NCI-H2171 (cell line): ENCODE measurements around the gene NOXA1.

ENCODE experiments used
- DNase-seq: peaks from one replicate; lab custom pipeline; 2025; lab: John Stamatoyannopoulos, UW

NOXA1 gene

DNA sequence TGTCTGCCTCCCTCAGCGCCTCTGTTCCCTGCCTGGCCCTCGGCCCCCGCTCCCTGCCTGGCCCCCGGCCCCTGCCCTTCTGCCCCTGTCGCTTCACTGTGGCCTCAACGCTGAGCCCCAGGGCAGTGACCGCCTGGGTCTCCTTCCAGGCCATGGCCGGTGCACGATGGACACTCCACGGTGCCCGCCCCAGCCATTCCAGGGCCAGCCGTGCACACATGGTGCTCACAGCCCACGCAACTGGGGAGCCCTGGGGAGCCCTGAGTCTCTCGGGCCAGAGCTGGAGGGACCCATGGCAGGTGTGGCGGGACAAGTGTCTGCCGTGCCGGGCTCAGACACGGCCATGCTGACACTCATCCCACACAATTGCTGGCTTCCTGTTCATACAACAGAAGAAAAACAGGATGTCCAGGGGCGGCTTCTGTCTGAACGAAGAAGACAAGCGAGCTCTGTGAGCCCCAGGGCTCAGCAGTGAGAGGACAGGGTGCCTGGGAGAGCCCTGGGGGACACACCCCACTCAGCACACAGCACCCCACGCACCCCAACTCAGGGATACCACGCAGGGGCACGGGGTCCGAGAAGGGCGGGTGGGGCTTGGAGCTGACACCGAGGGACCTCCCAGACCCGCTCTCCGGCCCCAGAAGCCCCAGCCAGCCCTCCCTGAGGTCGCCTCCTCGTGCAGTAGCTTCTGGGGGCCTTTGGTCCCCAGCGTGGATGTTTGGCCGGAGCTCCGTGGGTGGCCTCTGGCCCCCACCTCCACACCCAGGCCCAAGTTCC, 35.9 kb upstream of the NOXA1 start:
- no peak for DNase-seq

DNA sequence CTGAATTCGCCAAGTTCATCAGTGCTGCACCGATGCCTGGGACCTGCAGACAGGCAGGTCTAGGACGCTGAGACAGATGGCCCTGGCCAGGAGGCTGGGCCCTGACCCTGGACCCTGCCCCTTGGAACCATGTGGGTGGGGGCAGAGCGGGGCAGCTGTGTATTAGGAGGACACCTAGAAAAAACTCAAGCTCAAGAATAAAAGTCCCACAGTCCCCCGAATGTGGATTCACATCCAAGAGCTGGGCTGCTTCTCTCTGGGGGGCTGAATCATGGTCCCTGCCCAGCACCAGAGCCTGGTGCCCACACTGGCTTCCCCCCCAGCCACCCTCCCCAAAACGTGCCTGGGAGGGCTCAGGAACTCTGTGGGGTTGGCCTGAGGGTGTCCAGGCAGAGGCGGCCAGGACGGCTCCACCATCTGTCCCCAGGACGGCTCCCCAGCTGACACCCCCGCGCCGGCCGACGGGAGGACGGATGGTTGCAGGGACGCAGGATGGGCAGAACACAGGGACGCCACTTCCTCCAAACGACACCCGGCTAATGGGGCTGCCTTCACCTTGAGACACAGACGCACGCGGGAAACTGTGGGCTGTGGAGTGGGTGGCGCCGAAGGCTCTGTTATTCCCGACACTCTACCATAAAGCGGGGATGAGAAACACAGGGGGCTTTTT, 35.2 kb upstream of the NOXA1 start:
- no peak for DNase-seq

DNA sequence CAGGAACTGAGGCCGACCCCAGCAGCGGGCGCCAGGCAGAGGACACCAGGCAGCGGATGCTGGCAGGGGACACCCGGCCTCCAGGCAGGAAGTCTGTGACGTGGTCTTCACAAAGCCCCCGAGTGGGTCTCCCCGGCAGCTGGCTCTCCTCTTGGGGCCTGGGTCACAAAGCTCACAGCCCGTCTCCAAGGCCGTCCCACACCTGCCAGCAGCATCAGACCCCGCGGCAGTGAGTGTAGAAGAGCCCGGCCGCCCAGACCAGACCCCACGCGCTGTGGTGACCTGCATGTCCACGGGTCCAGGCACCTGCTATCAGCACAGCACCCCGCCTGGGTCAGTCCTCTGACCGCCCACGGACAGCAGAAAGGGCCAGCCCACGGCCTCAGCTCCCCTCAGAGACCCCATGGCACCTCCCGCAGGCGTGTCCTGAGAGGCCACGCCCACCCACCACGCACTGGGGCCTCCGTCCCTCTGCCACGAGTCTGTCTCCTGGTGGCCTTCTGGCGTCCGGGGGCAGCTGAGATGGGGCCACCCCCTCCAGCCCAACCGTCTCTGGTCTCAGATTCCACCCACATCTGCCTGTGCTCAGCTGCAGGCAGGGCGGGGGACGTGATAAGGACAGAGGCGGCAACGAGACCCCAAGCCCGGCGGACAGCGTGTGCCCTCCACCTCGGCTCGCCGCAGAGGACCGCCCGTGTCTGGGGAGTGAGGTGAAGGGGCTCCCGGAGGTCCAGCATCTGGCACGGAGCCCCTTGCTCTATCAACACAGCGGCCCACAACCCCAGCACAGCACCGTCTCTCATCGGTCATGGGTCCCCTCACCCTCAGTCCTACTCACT, 34.4 kb upstream of the NOXA1 start:
- no peak for DNase-seq

DNA sequence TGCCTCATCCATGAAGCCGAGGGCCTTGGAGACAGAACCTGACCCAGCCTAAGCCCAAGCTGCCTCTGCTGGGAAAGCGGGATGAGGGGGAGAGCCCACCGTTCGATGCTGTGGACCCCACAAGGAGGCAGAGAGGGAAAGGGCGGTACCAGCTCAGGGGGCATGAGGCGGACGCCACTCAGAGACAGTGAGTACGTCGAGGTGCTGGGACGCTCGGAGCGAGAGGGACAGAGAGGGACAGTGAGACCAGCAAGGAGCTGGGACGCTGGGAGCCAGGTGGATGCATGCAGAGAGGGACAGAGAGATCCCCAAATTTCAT, 33.8 kb upstream of the NOXA1 start:
- DNase-seq: no peak

DNA sequence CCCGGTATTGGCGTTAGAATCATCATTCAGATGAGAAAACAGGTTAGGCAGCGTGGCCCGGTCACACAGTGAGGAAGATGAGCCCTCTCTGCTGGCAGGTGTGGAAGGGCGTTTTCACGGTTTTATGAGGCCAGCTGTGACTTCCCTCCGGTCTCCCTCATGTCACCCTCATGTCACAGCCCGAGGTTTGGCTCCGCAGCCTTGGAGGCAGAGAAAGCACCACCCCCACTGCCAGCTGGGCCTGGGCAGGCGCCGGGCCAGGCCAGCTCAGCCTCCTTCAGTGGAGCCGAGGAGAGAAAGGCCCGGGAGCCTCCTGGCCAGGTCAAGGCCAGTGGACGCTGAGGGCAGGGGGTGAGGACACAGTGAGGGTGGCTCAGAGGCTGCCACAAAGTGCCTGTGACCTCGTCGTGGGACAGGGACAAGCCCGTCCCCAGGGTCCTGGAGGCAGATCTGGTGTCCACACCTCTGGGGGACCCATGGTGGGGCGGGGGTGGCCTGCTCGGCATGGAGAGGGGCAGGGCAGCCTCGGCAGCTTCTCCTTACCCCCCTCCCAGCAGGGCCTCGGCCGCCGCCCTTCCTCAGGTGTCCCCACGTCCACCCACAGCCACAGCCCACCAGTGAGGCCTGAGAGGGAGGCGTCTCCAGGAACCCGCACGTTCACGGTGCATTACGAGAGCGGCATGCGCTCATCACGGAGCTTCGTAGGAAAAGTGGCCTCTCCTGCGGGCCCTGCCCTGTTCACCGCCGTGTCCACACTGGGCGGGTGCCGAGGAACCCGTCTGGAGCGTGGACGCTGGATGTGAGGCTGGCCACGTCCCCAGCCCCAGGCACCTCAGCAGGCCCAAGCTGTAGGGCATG, 32.4 kb upstream of the NOXA1 start:
- peak; percentile 74 for DNase-seq

DNA sequence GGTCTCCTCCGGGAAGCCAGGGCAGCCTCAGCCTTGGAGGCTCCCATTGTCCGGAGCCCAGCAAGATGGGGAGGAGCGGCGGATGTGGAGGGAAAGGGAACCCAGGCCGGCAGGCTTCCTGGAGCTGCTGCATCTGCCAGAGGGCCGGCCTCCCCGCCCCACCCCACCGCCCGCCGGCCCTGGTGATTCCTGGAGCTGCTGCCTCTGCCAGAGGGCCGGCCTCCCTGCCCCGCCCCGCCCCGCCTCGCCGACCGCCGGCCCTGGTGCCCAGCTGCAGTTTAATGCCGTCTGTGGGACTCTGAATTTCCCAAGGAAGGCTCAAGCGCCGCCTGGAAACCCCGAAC, 31.8 kb upstream of the NOXA1 start:
- no peak for DNase-seq

DNA sequence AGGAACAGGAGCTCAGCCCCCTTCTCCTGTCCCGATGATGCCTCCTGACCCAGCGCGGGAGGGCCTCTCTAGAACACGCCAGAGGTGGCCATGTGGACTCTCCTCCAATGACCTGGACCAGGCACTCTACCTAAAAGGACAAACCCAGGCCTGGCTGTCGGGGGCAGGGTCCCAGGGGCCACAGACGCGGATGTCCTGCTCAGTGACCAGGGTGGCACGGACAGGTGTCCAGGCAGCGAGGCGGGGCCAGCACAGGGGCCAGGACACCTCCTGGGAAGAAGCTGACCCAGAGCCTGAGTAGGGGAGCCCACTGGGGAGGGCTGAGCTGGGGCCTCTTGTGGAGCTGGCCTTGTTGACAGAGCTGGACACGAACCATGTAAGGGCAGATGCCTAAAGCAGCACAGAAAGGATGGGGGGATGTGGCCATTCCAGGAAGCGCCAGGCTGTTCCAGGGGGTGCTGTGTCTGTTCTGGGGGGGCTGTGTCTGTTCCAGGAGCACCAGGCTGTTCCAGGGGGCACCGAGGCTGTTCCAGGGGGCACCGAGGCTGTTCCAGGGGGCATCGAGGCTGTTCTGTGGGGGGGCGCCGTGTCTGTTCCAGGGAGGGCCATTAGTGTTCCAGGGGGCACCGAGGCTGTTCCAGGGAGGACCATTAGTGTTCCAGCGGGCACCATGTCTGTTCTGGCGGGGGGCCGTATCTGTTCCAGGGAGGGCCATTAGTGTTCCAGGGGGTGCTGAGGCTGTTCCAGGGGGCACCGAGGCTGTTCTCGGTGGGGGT, 30.8 kb upstream of the NOXA1 start:
- DNase-seq: no peak

DNA sequence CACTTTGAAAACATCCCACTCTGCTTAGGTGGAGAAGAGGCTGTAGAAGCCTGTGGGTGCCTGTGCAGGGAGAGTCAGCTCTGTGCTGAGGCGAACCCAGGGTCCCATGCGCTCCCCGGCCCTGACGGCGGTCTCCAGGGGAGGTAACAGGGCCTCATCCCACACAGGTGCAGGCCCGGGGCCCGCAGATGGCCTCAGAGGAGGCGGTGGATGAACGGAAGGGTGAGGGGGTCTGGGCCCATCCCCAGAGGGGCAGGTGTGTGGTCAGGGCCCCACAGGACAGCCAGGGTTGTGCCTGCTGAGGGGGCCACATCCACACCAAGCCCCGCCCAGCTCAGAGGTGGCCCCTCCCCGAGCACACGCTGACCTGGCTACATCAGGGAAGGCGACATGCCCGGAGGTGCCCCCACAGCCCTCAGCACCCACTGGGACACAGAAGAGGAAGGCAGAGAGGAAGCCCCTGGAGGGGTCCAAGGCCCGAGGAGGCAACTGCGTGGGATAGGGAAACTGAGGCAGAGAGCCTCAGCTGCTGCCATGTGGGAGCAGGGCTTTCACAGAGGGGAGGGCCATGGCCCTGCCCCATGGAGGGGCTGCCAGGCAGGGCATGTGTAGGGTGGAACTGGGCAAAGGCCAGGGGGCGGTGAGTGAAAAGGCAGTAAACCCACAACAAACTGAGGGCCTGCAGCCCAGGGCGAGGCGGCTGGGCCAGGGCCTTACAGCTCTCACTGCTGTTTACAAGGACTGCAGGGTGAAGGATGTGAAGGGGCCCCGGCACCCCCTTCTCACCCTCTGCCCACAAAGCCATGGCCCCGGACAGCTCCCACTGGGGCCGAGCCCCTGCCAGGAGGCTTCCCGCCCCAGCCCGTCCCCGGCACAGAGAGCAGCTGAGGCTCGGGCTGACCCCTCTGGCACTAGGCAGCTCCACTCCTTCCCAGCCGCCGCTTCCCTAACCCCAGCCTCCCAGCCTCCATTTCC, 29.7 kb upstream of the NOXA1 start:
- DNase-seq: no peak

DNA sequence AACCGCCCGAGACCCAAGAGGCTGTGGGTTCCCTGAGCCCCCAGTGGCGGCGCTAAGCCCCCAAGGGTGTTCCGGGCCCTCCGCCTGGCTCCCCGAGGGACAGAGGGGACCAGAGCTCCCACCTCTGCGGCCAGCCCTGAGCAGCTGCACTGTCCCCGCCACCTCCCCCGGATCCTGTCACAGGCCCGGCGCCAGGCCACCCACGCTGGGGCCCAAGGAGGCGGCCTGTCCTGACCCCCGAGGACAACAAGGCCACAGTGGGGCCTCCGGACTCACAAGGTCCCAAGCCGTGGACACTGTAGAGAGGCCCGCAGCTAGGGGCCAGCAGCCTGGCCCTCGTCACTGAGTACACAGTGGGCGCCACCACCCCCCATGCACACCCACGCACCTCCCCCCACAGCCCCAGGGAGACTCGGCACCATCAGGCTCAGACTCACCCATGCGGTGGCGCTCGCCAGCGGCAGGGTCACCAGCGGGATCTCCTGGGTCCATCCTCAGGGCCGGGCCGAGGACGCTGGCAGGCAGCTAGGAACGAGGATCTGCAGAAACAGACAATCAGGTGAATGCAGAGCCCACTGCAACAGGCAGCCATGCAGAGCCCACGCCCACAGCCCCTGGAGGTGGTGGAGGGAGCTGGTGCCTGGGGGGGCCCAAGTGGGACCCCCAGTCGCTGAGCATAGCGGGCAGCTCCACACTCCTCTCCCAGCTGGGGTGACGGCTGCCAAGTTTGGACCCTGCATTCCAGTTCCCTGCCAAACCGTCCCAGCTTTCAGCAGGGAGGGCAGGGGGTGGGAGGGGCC, 28.1 kb upstream of the NOXA1 start:
- DNase-seq: no peak

DNA sequence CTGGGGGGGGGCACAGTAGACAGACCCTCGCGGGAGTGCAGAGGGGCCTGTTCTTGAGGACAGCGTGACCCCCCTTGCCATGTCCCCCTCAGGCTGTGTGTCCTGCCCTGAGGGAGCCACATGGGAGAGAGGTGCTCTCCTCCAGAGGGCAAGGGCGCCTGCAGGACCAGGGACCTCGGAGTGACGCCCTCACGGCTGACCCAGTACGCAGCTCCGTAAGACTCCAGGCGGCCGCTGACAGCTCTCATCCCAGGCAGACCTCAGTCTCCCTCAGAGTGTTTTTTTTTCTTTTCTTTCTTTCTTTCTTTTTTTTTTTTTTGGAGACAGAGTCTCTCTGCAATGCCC, 27.6 kb upstream of the NOXA1 start:
- no peak for DNase-seq

DNA sequence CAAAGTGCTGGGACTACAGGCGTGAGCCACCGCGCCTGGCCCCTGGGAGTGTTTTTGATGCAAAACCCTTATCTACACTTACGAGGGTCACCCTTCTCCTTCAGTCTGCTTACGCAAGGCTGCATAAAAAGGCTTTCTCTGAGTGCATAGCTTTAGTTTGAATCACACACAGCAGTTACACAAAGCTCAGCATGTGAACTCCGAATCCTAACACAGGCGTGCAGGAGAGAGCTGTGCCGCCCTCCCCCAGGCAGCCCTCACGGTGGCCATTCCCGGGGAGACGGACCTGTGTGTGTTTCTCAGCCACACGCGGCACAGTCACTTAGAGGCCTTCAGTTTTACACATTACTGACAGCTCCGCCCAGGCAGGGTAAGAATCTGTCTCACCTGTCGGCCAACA, 27.0 kb upstream of the NOXA1 start:
- DNase-seq: no peak

DNA sequence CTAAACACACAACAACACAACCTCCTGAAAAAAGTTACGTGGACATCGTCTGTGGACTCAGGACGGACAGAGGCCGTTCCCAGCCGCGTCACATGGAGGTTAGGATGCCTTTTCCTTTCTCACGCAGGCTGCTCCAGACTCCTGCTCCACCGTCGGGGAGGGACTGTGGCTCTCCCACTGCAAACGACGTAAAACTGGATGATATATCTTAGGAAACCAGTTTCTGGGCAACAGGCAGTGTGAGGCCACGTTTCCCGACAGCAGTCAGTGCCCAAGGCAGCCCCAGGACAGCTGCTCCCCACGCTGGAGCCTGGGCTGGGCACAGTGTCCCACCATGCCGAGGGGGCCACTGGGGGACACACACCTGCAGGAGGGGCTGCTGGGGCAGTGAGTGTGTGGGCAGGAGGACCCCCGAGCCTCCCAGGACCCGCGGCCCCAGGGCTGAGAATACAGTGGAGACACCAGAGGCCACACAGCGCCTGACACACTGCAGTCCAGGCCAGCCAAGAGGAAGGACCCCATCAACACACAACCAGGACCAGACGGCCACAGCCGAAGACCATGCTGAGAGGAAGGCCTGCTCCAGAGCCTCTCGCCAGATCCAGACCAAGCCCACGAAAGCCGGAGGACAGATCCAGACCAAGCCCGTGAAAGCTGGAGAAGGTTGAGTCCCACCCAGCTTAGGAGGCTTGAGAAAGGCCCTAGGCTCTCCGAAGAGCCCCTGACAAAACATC, 26.4 kb upstream of the NOXA1 start:
- no peak for DNase-seq

DNA sequence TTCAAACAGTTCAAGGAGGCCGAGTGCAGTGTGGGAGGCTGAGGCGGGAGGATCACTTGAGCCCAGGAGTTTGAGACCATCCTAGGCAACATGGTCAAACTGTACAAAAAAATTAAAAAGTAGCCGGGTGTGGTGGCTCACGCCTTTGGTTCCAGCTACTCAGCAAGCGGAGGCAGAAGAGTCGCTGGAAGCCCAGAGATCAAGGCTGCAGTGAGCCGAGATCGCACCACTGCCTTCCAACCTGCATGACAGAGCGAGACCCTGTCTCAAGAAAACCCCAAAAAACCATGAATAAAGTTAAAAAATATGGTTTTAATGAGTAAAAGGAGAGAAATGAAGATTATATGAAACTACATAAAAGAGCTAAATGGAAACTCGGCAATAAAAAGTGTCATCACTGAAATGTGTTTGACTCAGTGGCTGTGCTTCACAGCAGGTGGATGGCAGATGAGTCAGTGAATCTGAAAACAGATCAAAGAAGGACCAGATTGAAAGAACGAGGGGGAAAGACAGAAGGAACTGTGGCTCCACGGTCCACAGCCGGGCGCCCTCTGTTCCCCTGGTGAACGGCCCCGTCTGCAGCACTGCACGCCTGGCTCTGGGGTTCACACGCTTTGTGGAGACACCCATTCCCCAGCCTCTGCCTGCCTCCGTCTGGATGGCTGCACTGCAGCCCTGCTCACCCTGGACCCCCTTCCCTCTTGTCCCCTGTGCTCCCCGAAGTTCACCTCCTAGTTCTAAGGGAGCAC, 25.3 kb upstream of the NOXA1 start:
- no peak for DNase-seq

DNA sequence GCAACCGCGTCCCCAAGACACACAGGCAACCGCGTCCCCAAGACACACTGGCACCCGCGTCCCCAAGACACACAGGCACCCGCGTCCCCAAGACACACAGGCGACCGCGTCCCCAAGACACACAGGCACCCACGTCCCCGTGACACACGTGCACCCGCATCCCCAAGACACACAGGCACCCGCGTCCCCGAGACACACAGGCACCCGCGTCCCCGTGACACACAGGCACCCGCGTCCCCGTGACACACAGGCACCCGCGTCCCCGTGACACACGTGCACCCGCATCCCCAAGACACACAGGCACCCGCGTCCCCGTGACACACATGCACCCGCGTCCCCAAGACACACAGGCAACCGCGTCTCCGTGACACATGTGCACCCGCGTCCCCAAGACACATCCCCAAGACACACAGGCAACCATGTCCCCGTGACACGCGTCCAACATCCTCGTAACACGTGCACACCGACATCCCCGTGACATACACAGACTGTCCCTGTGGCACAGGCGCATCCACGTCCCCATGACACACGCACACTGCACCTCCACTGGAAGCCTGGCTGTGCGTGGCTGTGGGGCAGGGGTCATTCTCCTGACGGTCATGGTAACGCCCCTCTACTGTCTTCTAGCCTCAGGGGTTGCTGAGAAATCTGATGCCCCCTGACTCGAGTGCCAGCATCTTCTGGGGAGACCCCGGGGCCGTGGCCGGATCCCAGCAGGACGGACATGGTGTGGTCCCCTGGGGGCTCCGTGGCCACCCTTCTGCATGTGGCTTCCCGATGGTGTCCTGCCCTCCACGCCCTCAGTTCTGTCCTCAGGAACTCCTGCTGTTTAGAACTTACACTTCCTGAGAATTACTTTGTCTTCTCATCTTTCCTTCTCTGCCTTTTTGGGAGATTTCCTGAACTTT, 24.4 kb upstream of the NOXA1 start:
- no peak for DNase-seq

DNA sequence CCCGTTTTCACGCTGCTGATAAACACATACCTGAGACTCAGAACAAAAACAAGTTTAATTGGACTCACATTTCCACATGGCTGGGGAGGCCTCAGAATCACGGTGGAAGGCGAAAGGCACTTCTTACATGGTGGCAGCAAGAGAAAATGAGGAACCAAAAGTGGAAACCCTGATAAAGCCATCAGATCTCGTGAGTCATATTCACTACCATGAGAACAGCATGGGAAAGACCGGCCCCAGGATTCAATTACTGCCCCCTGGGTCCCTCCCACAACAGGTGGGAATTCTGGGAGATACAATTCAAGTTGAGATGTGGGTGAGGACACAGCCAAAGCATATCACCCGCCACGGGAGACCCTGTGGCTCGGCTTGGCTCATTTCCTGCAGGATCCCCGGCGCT, 20.4 kb upstream of the NOXA1 start:
- DNase-seq: no peak

DNA sequence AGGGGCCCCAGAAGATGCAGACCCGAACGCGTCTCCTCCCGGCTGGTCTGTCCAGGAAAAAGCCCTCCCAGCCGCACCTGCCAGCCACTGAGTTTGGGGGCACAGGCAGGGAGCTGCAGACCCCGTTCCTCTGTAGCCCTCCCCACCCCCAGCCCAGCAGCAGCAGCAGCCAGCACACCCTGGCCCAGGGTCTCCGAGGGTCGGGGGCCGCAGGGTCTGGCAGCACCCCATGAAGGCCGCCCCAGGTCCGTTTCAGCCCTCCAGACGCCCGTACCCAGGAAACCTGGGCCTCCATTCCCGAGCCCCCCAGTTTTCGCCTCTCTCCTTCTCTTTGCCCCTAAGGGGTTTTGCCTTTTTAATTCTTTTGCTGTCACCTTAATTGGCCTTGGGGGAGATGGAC, 19.9 kb upstream of the NOXA1 start:
- no peak for DNase-seq

DNA sequence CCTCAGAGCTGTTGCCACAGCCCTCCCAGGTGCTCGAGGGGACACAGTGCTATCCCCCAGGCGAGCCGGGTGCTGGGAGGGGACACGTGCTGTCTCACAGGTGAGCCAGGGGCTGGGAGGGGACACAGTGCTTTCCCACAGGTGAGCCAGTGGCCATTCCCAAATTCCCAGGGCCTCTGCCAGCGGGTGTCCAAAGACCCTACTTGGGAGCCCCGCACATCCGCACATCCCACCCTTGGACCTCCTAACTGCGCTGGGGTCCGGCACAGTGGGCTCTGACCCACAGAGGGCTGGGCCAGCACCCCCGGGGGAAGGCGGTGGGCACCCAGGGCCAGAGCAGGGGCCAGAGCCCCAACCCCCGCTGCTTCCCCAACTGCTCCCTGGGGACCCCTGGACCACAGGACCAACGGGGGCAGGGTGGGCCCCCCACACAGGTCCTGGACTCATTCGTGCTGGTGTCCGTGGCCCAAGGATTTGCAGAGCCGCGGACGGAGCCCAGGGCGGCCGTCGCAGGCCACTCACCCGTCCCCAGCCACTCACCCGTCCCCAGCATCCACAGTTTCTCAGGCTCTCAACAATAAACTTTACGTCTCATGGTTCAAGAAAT, 18.1 kb upstream of the NOXA1 start:
- no peak for DNase-seq
